GM12801 (cell line): ENCODE results near the gene AK9.

Experiments used
- TF ChIP-seq, protein P1 (sequence below): IDR thresholded peaks from one replicate; pipeline ENCODE4 v1.5.1; 2011; ENCODE audit warnings: control low read depth; ENCODE audit not compliant: insufficient read length; ENCODE audit errors: extremely low read depth

AK9 gene

DNA sequence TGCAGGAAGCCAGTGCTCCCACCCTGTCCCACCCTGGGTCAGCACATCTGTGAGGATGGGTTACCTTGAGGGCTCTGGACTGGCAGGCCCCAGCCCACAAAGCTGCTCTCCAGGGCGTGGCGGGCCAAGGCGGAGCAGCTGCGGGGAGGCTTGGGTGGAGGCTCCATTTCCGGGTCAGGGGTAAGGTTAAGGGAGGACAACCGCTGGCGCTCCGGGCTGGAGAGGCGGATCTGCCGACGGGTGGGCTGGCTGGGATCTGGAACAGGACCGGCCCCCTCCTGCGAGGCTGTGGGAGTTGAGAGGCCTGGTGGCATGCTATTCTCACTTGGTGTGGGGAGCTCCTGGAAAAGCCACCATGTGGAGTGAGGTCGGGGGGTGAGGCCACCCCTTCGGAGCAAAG is 244.9 kb downstream of the AK9 start:
- TF ChIP-seq, protein P1, sequence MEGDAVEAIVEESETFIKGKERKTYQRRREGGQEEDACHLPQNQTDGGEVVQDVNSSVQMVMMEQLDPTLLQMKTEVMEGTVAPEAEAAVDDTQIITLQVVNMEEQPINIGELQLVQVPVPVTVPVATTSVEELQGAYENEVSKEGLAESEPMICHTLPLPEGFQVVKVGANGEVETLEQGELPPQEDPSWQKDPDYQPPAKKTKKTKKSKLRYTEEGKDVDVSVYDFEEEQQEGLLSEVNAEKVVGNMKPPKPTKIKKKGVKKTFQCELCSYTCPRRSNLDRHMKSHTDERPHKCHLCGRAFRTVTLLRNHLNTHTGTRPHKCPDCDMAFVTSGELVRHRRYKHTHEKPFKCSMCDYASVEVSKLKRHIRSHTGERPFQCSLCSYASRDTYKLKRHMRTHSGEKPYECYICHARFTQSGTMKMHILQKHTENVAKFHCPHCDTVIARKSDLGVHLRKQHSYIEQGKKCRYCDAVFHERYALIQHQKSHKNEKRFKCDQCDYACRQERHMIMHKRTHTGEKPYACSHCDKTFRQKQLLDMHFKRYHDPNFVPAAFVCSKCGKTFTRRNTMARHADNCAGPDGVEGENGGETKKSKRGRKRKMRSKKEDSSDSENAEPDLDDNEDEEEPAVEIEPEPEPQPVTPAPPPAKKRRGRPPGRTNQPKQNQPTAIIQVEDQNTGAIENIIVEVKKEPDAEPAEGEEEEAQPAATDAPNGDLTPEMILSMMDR = no peak

DNA sequence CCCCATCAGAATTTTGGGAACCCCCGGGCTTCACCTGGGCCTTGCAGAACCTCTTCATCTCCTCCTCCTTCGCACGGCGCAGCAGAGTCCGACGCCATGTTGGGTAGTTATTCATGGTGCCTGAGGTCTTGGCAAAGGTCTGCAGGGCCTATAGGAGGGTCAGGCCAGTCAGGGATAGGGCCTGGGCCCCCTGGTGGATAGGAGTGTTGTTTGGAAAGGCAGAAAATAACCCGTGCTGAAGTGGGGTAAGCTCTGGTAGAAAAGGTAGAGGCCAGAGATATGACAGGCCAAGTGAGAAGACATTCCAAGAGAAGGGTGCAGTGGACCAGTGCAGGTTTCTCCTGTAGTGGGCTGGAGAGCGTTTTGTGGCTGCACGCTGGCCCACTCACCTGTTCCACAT is 245.6 kb downstream of the AK9 start:
- TF ChIP-seq, protein P1 = no peak

DNA sequence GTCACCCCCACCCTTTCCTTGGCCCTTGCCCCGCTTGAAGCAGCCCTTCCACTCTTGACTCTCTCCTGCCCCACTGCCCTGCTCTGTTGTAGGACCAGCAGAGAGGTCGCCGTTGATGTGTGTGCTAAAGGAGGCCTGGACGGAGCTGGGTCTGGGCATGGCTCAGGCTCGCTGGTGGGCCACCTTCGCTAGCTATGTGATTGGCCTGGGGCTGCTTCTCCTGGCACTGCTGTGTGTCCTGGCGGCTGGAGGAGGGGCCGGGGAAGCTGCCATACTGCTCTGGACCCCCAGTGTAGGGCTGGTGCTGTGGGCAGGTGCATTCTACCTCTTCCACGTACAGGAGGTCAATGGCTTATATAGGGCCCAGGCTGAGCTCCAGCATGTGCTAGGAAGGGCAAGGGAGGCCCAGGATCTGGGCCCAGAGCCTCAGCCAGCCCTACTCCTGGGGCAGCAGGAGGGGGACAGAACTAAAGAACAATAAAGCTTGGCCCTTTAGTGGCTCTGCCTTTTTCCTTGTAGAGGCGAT is 247.5 kb downstream of the AK9 start:
- TF ChIP-seq, protein P1 = no peak
